Uterus (tissue), 4 donors: ENCODE measurements around the gene SYNJ2. TPM values are rescaled to one million over a fixed set of nuclear protein-coding genes. Genes with fewer than 3 reads are reported as not detected.

ENCODE experiments used
- DNase-seq, 2 donors: peaks; one replicate each; pipeline ENCODE4 v3.0.0-alpha.2; 2019 to 2020
- H3K27ac ChIP-seq, 2 donors: fragments of 200-600 bp; sonication (generic); 1 replicate in 1 of 2; 2 replicates in 1 of 2; pipeline ENCODE4 v1.5.1; 2016 to 2018
- H3K27me3 ChIP-seq, 2 donors: fragments of 200-600 bp; sonication (generic); one replicate each; pipeline ENCODE4 v1.5.1; 2018 to 2019; ENCODE audit warnings: control low read depth in 1 of 2
- H3K36me3 ChIP-seq, 2 donors: fragments of 200-600 bp; sonication (generic); one replicate each; pipeline ENCODE4 v1.5.1; 2019; ENCODE audit warnings: control low read depth in 1 of 2
- H3K4me1 ChIP-seq, 2 donors: fragments of 200-600 bp; sonication (generic); one replicate each; pipeline ENCODE4 v1.5.1; 2018 to 2019; ENCODE audit warnings: control low read depth in 1 of 2
- H3K4me3 ChIP-seq, 2 donors: fragments of 200-600 bp; sonication (generic); 1 replicate in 1 of 2; 2 replicates in 1 of 2; pipeline ENCODE4 v1.5.1; 2018 to 2019; ENCODE audit warnings: mild to moderate bottlenecking in 1 of 2
- H3K9me3 ChIP-seq, 2 donors: fragments of 200-600 bp; sonication (generic); one replicate each; pipeline ENCODE4 v1.5.1; 2019; ENCODE audit warnings: control low read depth in 1 of 2
- CTCF ChIP-seq, 4 experiments: fragments of 200-600 bp in 2 of 4; fragments of 450-650 bp in 2 of 4; sonication (generic) in 2 of 4; IDR thresholded peaks; one replicate each; pipeline ENCODE4 v1.5.1; 2016 to 2019; ENCODE audit warnings: antibody characterized with exemption in 4 of 4, mild to moderate bottlenecking in 2 of 4, moderate library complexity in 1 of 4
- POLR2A ChIP-seq, 2 donors: fragments of 450-650 bp; IDR thresholded peaks; one replicate each; pipeline ENCODE4 v1.6.1; 2016; ENCODE audit warnings: antibody characterized with exemption in 2 of 2, mild to moderate bottlenecking in 1 of 2, moderate library complexity in 1 of 2
- intact Hi-C: fragments of 100-400 bp; cut with DNase I; formaldehyde crosslinking; loops from one replicate; pipeline ENCODE4 v1.15.1; 2023; ENCODE audit warnings: low total_unique reads
- total RNA-seq, 4 donors: library from RNA; depleted of rRNA in 3 of 4; stranded (reverse); fragments of >200 nt in 3 of 4; gene quantifications; one replicate each; pipeline versions ENCODE4 v1.1.0 to v1.2.4, GENCODE V29; 2014 to 2023
- donor health status: DM: yes; HTN: yes; CAD: no.

The SYNJ2 gene
- total RNA-seq, 4 donors from 2014 or later: 9.5 to 32.2 (median 13.5) TPM

GRCh38 chr6:158109748-158110147, 128.1 kb downstream of the SYNJ2 start:
- H3K27ac ChIP-seq: no peak overlapping the region
- no peaks in the 10 kb centered on the region for H3K27me3 ChIP-seq
- TF ChIP-seq POLR2A (IDR thresholded peaks at IDR 0.05) (no peak), CTCF (IDR thresholded peaks at IDR 0.05) (no peak)
- H3K4me3 ChIP-seq: no peak overlapping the region
- intact Hi-C loops: no loop called here
- no peak for DNase-seq
- H3K9me3 ChIP-seq: no peaks in the 10 kb centered on the region
- no peaks in the 10 kb centered on the region for H3K4me1 ChIP-seq
- H3K36me3 ChIP-seq: no peaks in the 10 kb centered on the region

GRCh38 chr6:158110986-158111385, 129.3 kb downstream of the SYNJ2 start:
- H3K27ac ChIP-seq: no peak overlapping the region
- intact Hi-C loops: no loop called here
- no peak for TF ChIP-seq CTCF (IDR thresholded peaks at IDR 0.05)
- TF ChIP-seq POLR2A (IDR thresholded peaks at IDR 0.05): no peak

DNA sequence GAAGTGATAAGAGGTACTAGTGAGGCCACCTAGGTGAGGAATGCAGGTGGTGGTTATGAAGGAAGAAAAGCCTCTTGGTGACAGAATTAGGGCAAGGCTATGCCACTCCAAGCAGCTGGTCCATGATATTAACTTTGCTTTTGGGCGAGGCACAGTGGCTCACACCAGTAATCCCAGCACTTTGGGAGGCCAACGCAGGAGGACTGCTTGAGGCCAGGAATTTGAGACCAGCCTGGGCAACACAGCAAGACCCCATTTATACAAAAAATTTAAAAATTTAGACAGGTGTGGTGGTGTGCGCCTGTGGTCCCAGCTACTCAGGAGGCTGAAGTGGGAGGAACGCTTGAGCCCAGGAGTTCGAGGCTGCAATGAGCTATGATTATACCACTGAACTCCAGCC, 130.3 kb downstream of the SYNJ2 start:
- Histone ChIP-seq H3K4me3 (no peak overlapping the region), H3K4me1 (no peaks in the 10 kb centered on the region), H3K27ac (no peak overlapping the region), H3K27me3 (no peaks in the 10 kb centered on the region), H3K36me3 (no peaks in the 10 kb centered on the region), H3K9me3 (no peaks in the 10 kb centered on the region)
- no peak for DNase-seq
- no peak for TF ChIP-seq CTCF (IDR thresholded peaks at IDR 0.05)
- TF ChIP-seq POLR2A (IDR thresholded peaks at IDR 0.05): no peak
- intact Hi-C loops: no loop called here

More at GRCh38 chr6:158110986-158111385, 129.3 kb downstream of the SYNJ2 start:
- H3K36me3 ChIP-seq: no peaks in the 10 kb centered on the region
- H3K4me1 ChIP-seq: no peaks in the 10 kb centered on the region
- no peaks in the 10 kb centered on the region for H3K27me3 ChIP-seq
- DNase-seq: no peak
- no peaks in the 10 kb centered on the region for H3K9me3 ChIP-seq
- H3K4me3 ChIP-seq: no peak overlapping the region

GRCh38 chr6:158113802-158114201, 132.1 kb downstream of the SYNJ2 start:
- intact Hi-C loops: no loop called here
- Histone ChIP-seq H3K36me3 (no peaks in the 10 kb centered on the region), H3K4me3 (no peak overlapping the region), H3K9me3 (no peaks in the 10 kb centered on the region), H3K27ac (no peak overlapping the region), H3K4me1 (no peaks in the 10 kb centered on the region), H3K27me3 (no peaks in the 10 kb centered on the region)
- no peak for DNase-seq
- no peak for TF ChIP-seq POLR2A (IDR thresholded peaks at IDR 0.05)
- no peak for TF ChIP-seq CTCF (IDR thresholded peaks at IDR 0.05)

- no peak for DNase-seq
- intact Hi-C loops: no loop called here
- H3K27me3 ChIP-seq: no peaks in the 10 kb centered on the region
- H3K4me3 ChIP-seq: no peak overlapping the region
- no peak for TF ChIP-seq POLR2A (IDR thresholded peaks at IDR 0.05)
- no peak for TF ChIP-seq CTCF (IDR thresholded peaks at IDR 0.05)
- no peaks in the 10 kb centered on the region for H3K36me3 ChIP-seq
- no peak overlapping the region for H3K27ac ChIP-seq
- H3K4me1 ChIP-seq: no peaks in the 10 kb centered on the region
- no peaks in the 10 kb centered on the region for H3K9me3 ChIP-seq
These were observed 133.4 kb downstream of the SYNJ2 start for GRCh38 chr6:158115102-158115501.
